Stimulated activated naive CD4-positive, alpha-beta T cell treated with Interleukin-2 at 50 U/mL for 16 hours (primary cell): ENCODE data around the gene KCTD8.

Source experiments
- DNase-seq: peaks from one replicate; lab custom pipeline; 2025; lab: John Stamatoyannopoulos, UW

Gene KCTD8

GRCh38 chr4:44162538-44163270 lies 285.9 kb downstream of the KCTD8 start:
- DNase-seq = no peak

DNA sequence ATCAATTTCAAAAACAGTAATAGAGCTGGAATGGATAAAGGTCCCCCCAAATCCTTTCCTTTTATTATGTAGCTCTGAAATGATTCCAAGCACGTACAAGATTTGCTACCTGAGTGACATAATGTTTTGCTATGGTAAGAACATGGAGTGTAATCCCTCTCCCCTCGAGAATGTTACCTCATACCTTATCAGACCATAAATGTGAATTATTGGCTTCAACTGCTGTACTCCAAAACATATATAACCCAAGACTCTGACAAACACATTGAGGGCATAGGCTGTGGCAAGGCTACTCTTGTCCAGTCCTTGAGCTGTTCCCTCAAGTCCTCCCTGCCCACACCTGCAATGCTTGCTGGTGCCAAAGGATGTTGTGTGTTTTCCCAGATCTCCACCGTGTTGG lies 286.9 kb downstream of the KCTD8 start:
- no peak for DNase-seq

DNA sequence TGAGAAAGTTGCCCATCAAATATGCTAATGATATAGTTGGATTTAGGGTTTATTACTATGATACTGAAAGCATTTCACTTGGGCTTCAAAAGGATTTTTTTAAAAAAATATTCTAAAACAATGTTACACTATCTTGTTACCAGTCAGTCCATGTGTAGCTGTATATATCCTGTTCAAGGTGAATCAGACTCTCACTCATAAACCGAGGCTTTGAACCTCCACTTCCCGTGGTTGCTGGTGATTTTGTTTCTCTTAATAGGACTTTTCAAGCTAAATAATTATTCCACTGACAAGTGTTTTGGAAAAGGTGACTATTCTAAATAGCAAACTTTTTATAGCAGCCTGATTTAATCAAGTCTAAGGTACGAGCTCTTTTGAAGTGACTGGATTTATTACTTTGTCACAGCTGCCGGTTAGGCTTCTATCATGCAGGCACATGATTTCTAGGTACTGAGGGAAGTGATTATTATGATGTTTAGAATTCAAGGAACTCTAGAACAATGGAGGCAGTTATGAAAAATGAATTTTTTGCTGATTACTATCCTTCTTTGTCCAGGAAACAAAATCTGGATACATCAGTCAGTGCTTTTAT lies 287.7 kb downstream of the KCTD8 start:
- DNase-seq = no peak

DNA sequence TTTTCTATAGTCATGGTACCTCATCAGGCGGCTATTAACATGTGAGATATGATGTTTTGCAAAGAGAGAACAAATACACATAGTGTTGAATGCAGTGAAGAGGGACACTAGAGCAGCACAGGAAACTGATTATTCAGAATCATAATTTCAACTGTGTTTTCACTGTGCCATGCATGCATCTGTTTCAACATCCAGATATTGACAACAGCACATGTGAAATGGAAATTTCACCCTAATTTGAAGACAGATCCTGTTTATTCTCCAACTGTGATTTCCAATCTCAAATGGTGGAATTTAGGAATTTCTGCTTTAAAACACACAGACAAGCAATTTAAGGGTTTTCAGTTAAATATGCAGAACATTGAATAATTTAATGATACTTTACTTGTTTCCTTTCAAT lies 288.6 kb downstream of the KCTD8 start:
- DNase-seq = no peak

DNA sequence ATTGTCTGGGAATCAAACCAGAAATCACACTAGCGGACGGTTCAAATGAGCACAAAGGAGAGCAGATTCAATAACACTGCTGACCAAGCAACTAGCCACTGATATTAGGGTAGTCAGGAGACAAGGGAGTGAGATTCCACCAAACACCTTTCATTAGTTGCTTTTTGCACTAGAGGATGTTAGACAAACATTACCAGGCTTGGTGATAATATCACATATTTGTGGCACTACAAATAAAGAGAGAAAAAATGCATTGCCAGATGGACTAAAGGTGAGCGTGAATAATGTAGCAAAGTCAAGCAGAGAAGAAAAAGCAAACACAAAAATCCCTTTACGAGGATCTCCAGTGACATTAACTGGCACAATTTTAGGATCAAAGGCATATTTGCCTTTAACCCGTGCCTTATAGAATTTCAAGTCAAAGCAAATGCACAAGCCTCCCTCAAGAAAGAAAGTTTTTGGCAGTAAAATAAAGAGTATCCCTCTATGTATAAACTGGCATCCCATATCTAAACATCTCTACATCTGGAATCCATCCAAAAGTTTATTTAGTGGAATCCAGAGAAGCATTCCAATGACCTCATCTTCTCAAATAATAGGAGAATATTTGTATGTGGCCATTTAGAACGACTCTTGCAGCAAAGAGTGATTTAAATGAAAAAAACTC lies 290.9 kb downstream of the KCTD8 start:
- DNase-seq = no peak

GRCh38 chr4:44150091-44150576 lies 298.5 kb downstream of the KCTD8 start:
- DNase-seq = no peak

DNA sequence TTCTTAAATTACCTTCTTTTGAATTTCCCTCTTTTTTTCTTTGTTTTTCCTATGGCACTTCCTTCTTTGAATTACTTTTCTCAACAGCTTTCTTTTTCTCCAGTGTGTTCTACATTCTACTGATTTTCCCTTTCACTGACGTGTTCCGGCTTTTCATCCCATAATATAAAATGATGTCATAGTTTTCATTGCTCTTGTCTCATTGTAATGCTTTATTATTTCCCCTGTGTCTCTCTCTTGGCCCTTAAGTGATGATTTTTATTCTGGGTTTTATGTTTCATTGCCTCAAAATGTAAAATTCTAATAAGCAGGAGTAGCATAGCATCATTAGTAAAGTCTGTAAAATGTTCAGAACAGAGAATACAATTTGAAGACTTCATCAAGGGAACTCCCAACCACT lies 299.3 kb downstream of the KCTD8 start:
- DNase-seq = no peak

- DNase-seq = no peak
Observed at GRCh38 chr4:44147571-44148075, 301.0 kb downstream of the KCTD8 start.

DNA sequence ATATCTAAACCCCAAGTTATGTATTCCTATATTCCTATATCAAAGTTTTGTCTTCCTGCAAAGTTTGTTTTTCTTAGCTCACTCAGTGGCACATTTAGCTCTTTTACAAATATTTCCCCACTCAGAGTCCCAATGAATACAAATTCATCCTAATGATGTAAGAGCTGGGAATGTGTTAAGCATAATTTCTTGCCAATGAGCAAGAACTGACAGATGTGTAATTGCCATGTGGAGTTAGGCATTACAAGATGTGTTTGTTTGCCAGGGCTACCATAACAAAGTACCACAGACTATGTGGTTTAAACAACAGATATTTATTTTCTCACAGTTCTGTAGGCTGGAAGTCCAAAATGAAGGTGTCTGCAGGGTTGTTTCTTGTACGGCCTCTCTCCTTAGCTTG lies 302.1 kb downstream of the KCTD8 start:
- no peak for DNase-seq

DNA sequence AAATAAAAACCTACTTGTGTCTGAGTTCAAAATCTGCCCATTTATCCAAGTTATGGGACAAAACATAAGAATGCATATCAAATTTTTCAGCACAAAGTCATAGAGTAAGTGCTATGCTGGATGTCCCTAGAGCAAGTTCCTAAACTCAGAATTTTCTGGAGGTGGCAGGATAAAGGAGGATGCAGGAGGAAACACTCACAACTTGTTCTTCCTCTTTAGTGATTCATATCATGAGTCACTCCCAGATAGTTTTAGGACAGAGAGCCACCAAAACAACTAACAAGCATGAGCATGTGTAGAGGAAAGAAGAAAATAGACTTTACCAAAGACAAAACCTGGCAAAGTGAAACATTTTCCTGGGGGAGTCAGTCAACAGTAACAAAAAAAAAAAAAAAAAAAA lies 302.7 kb downstream of the KCTD8 start:
- no peak for DNase-seq

- DNase-seq = no peak
Observed at GRCh38 chr4:44132526-44132925, 316.1 kb downstream of the KCTD8 start.
